Neural cell (in vitro differentiated cells): ENCODE measurements around the gene CES4A. TPM values are rescaled to one million over a fixed set of nuclear protein-coding genes. Genes with fewer than 3 reads are reported as not detected.
A peak's percentile ranks its signal among the peaks of the same experiment; 100 is the strongest.

Experiments used
- H2AFZ ChIP-seq: fragments of 200-600, 300-800 bp; sonication (generic), shearing (Covaris generic); 2 replicates; pipeline ENCODE4 v1.6.0; 2014; ENCODE audit warnings: low read depth, mild to moderate bottlenecking, antibody characterized with exemption, low read length, moderate library complexity
- H3F3A ChIP-seq: fragments of 200-600 bp; shearing (Covaris generic); 2 replicates; pipeline ENCODE4 v1.6.1; 2016; ENCODE audit warnings: mild to moderate bottlenecking, moderate library complexity, mixed read lengths, antibody characterized with exemption, low read length; ENCODE audit not compliant: insufficient read depth, poor library complexity, severe bottlenecking
- H3K27ac ChIP-seq: fragments of 200-600, 300-800 bp; sonication (generic), shearing (Covaris generic); 2 replicates; pipeline ENCODE4 v1.5.1; 2014; ENCODE audit warnings: mild to moderate bottlenecking, low read length, moderate library complexity
- H3K27me3 ChIP-seq: fragments of 300-800, 200-600 bp; sonication (generic), shearing (Covaris generic); 2 replicates; pipeline ENCODE4 v1.6.0; 2014; ENCODE audit warnings: mild to moderate bottlenecking, low read depth, low read length, moderate library complexity; ENCODE audit not compliant: insufficient read depth
- H3K36me3 ChIP-seq: fragments of 300-800, 200-600 bp; sonication (generic), shearing (Covaris generic); 2 replicates; pipeline ENCODE4 v1.5.1; 2014; ENCODE audit warnings: mild to moderate bottlenecking, antibody characterized with exemption, low read length, moderate library complexity; ENCODE audit not compliant: insufficient read depth
- H3K4me2 ChIP-seq: fragments of 300-800, 200-600 bp; sonication (generic), shearing (Covaris generic); 2 replicates; pipeline ENCODE4 v1.6.0; 2014; ENCODE audit warnings: mild to moderate bottlenecking, low read length
- H3K4me3 ChIP-seq: fragments of 300-800, 200-600 bp; sonication (generic), shearing (Covaris generic); 2 replicates; pipeline ENCODE4 v1.5.1; 2014; ENCODE audit warnings: mild to moderate bottlenecking, low read length, moderate library complexity
- H3K79me2 ChIP-seq: fragments of 200-600 bp; shearing (Covaris generic); replicated peaks from 2 replicates; pipeline ENCODE4 v1.6.0; 2014; ENCODE audit warnings: mild to moderate bottlenecking, low read length, moderate library complexity; ENCODE audit not compliant: insufficient read depth
- H3K9ac ChIP-seq: fragments of 300-800, 200-600 bp; sonication (generic), shearing (Covaris generic); 2 replicates; pipeline ENCODE4 v1.6.1; 2016; ENCODE audit warnings: mild to moderate bottlenecking, low read length, mixed read lengths
- H3K9me2 ChIP-seq: fragments of 200-600 bp; shearing (Covaris generic); 2 replicates; pipeline ENCODE4 v1.6.1; 2016; ENCODE audit warnings: mild to moderate bottlenecking, low read length, mixed read lengths; ENCODE audit not compliant: insufficient read depth
- H3K9me3 ChIP-seq: fragments of 200-600, 300-800 bp; sonication (generic), shearing (Covaris generic); 2 replicates; pipeline ENCODE4 v1.6.1; 2016; ENCODE audit warnings: mild to moderate bottlenecking, mixed run types, low read length, moderate library complexity, mixed read lengths
- H4K20me1 ChIP-seq: fragments of 200-600 bp; shearing (Covaris generic); 2 replicates; pipeline ENCODE4 v1.6.1; 2016; ENCODE audit warnings: mild to moderate bottlenecking, mixed run types; ENCODE audit not compliant: insufficient read depth
- CTCF ChIP-seq: fragments of 450-650 bp; IDR thresholded peaks from 2 replicates; pipeline ENCODE4 v1.5.1; 2014; ENCODE audit warnings: antibody characterized with exemption, mild to moderate bottlenecking, moderate library complexity; ENCODE audit not compliant: poor library complexity, severe bottlenecking
- EP300 ChIP-seq: fragments of 450-650 bp; conservative IDR thresholded peaks from 2 replicates; pipeline ENCODE4 v1.6.1; 2014; ENCODE audit warnings: antibody characterized with exemption, mild to moderate bottlenecking, moderate library complexity; ENCODE audit not compliant: poor library complexity, severe bottlenecking
- EZH2 ChIP-seq: fragments of 200-600, 300-800 bp; shearing (Covaris generic), sonication (generic); IDR thresholded peaks from 2 replicates; pipeline ENCODE4 v1.6.1; 2014; ENCODE audit warnings: antibody characterized with exemption, low read length, borderline replicate concordance, mild to moderate bottlenecking; ENCODE audit not compliant: insufficient read depth, poor library complexity, severe bottlenecking
- MXI1 ChIP-seq: fragments of 450-650 bp; conservative IDR thresholded peaks from 2 replicates; pipeline ENCODE4 v1.6.1; 2014; ENCODE audit warnings: antibody characterized with exemption, mild to moderate bottlenecking; ENCODE audit not compliant: poor library complexity, severe bottlenecking
- POLR2AphosphoS5 ChIP-seq: IDR thresholded peaks from 2 replicates; pipeline ENCODE4 v1.6.1; 2012
- RAD21 ChIP-seq: fragments of 450-650 bp; conservative IDR thresholded peaks from 2 replicates; pipeline ENCODE4 v1.6.1; 2014; ENCODE audit warnings: antibody characterized with exemption, mild to moderate bottlenecking, moderate library complexity
- REST ChIP-seq: IDR thresholded peaks from 2 replicates; pipeline ENCODE4 v1.6.1; 2012; ENCODE audit warnings: borderline replicate concordance
- SMC3 ChIP-seq: fragments of 450-650 bp; conservative IDR thresholded peaks from 2 replicates; pipeline ENCODE4 v1.6.1; 2014; ENCODE audit warnings: antibody characterized with exemption, mild to moderate bottlenecking, moderate library complexity; ENCODE audit not compliant: poor library complexity
- TAF1 ChIP-seq: IDR thresholded peaks from 2 replicates; pipeline ENCODE4 v1.6.1; 2012; ENCODE audit warnings: low read depth
- polyA plus RNA-seq: library from polyadenylated mRNA; depleted of rRNA; stranded (reverse); fragments of >200 nt; gene quantifications from 2 replicates; pipeline ENCODE4 v1.2.3, GENCODE V29; 2014

The CES4A gene
- polyA plus RNA-seq, 1 donor from 2014 or later = 51.2 TPM

DNA sequence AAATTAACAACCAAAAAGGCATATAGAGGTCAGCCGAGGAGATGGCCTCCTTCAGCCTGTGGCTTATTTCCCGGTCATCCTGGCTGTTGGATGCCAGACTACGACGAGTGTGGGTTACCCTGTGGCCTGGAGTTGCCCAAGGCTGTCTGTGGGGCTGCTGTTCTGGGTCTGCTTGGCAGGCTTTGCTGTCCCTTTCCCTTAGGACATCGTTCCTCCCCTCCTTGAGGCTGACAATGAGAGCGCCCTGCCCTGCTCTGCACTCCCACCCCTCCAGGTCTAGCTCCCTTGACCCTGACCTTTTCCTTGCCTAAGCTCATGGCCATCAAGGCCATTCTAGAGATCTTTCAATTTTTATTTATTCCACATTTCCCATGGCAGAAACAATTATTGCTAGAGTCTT, 38.7 kb downstream of the CES4A start:
- no peak overlapping the region for H2AFZ ChIP-seq
- H3K9me2 ChIP-seq = no peaks in the 10 kb centered on the region
- no peak overlapping the region for H3K27ac ChIP-seq
- H4K20me1 ChIP-seq = no peaks in the 10 kb centered on the region
- H3K9me3 ChIP-seq = no peaks in the 10 kb centered on the region
- H3K4me3 ChIP-seq = no peak overlapping the region
- H3F3A ChIP-seq = no peaks in the 10 kb centered on the region
- no peak overlapping the region for H3K4me2 ChIP-seq
- H3K79me2 ChIP-seq = peaks cover 15% of the 10 kb centered on the region
- H3K9ac ChIP-seq = no peak overlapping the region
- no peaks in the 10 kb centered on the region for H3K27me3 ChIP-seq
- no peaks in the 10 kb centered on the region for H3K36me3 ChIP-seq
- TF ChIP-seq TAF1 = no peak
- no peak for TF ChIP-seq EZH2
- no peak for TF ChIP-seq POLR2AphosphoS5
- TF ChIP-seq REST = no peak
- no peak for TF ChIP-seq EP300
- no peak for TF ChIP-seq CTCF
- no peak for TF ChIP-seq RAD21
- no peak for TF ChIP-seq MXI1
- TF ChIP-seq SMC3 = no peak

- H3K36me3 ChIP-seq = no peaks in the 10 kb centered on the region
- H3K9me3 ChIP-seq = no peaks in the 10 kb centered on the region
- TF ChIP-seq POLR2AphosphoS5 (no peak), EZH2 (no peak), REST (no peak), CTCF (no peak), EP300 (no peak), RAD21 (no peak), TAF1 (no peak), MXI1 (no peak), SMC3 (no peak)
- H2AFZ ChIP-seq = peak overlapping the region; percentile 83
- H3K27ac ChIP-seq = peak overlapping the region; percentile 39
- no peaks in the 10 kb centered on the region for H3F3A ChIP-seq
- H3K4me2 ChIP-seq = peak overlapping the region; percentile 76
- H3K9ac ChIP-seq = peak overlapping the region; percentile 63
- peaks cover 19% of the 10 kb centered on the region for H3K79me2 ChIP-seq
- H3K9me2 ChIP-seq = no peaks in the 10 kb centered on the region
- peak overlapping the region; percentile 73 for H3K4me3 ChIP-seq
- H4K20me1 ChIP-seq = no peaks in the 10 kb centered on the region
- no peaks in the 10 kb centered on the region for H3K27me3 ChIP-seq
Observed at GRCh38 chr16:67028167-67028695, 39.8 kb downstream of the CES4A start.
